MM.1S (cell line): Measurements from ENCODE around the gene MICU1.

ENCODE experiments used
- DNase-seq: peaks from one replicate; pipeline ENCODE4 v3.0.0-alpha.2; 2015
- H2AFZ ChIP-seq: fragments of 300-600 bp; sonication (generic); 2 replicates; pipeline ENCODE4 v1.6.0; 2016; ENCODE audit warnings: antibody characterized with exemption, low read length
- H3F3A ChIP-seq: fragments of 300-600 bp; sonication (generic); 2 replicates; pipeline ENCODE4 v1.6.1; 2016; ENCODE audit warnings: mild to moderate bottlenecking, antibody characterized with exemption, low read length, moderate library complexity, mixed read lengths; ENCODE audit not compliant: insufficient read depth
- H3K27ac ChIP-seq: fragments of 300-600 bp; sonication (generic); 2 replicates; pipeline ENCODE4 v1.5.1; 2016; ENCODE audit warnings: mild to moderate bottlenecking, low read length
- H3K27me3 ChIP-seq: fragments of 300-600 bp; sonication (generic); replicated peaks from 2 replicates; pipeline ENCODE4 v1.6.0; 2016; ENCODE audit warnings: low read length; ENCODE audit not compliant: insufficient read depth
- H3K36me3 ChIP-seq: fragments of 300-600 bp; sonication (generic); replicated peaks from 2 replicates; pipeline ENCODE4 v1.6.1; 2016; ENCODE audit warnings: mild to moderate bottlenecking, low read length, mixed read lengths; ENCODE audit not compliant: insufficient read depth
- H3K4me1 ChIP-seq: fragments of 300-600 bp; sonication (generic); 2 replicates; pipeline ENCODE4 v1.6.1; 2016; ENCODE audit warnings: low read length, mixed read lengths
- H3K4me2 ChIP-seq: fragments of 300-600 bp; sonication (generic); 2 replicates; pipeline ENCODE4 v1.6.0; 2016; ENCODE audit warnings: low read depth, low read length
- H3K4me3 ChIP-seq: fragments of 300-600 bp; sonication (generic); 2 replicates; pipeline ENCODE4 v1.5.1; 2016; ENCODE audit warnings: low read length, mixed read lengths
- H3K79me2 ChIP-seq: fragments of 300-600 bp; sonication (generic); 2 replicates; pipeline ENCODE4 v1.6.1; 2016; ENCODE audit warnings: mixed run types, low read length, mixed read lengths
- H3K9ac ChIP-seq: fragments of 300-600 bp; sonication (generic); 2 replicates; pipeline ENCODE4 v1.6.1; 2016; ENCODE audit warnings: low read length, mixed read lengths
- H3K9me2 ChIP-seq: fragments of 300-600 bp; sonication (generic); replicated peaks from 2 replicates; pipeline ENCODE4 v1.6.1; 2016; ENCODE audit warnings: mild to moderate bottlenecking, low read length, mixed read lengths; ENCODE audit not compliant: insufficient read depth
- H3K9me3 ChIP-seq: fragments of 300-600 bp; sonication (generic); replicated peaks from 2 replicates; pipeline ENCODE4 v1.6.1; 2016; ENCODE audit warnings: mild to moderate bottlenecking, low read length, mixed read lengths; ENCODE audit not compliant: insufficient read depth
- H4K20me1 ChIP-seq: fragments of 300-600 bp; sonication (generic); 2 replicates; pipeline ENCODE4 v1.6.1; 2016; ENCODE audit warnings: mild to moderate bottlenecking, low read length, moderate library complexity, mixed read lengths; ENCODE audit not compliant: insufficient read depth
- CTCF ChIP-seq: fragments of 300-600 bp; sonication (generic); IDR thresholded peaks from 2 replicates; pipeline ENCODE4 v1.5.1; 2016; ENCODE audit warnings: antibody characterized with exemption, low read length, mixed read lengths
- EZH2 ChIP-seq: fragments of 300-600 bp; sonication (generic); optimal IDR thresholded peaks from 2 replicates; pipeline ENCODE3; 2017; ENCODE audit warnings: low read depth, mild to moderate bottlenecking, antibody characterized with exemption, low read length, mixed read lengths
- EZH2phosphoT487 ChIP-seq: fragments of 300-600 bp; sonication (generic); IDR thresholded peaks from 2 replicates; pipeline ENCODE4 v1.6.1; 2018; ENCODE audit warnings: antibody characterized with exemption, low read length

The MICU1 gene

GRCh38 chr10:72334825-72335393, 291.0 kb downstream of the MICU1 start:
- Histone ChIP-seq H3K9me2 (no peaks in the 10 kb centered on the region), H3K79me2 (peaks cover 3% of the 10 kb centered on the region; the same call in 1 of the 2 replicates), H3K4me2 (peak overlapping the region; percentile 77), H2AFZ (peak overlapping the region; percentile 26; the same call in 1 of the 2 replicates), H3K4me1 (peaks cover 32% of the 10 kb centered on the region), H3K27ac (peak overlapping the region; percentile 90), H3K27me3 (no peaks in the 10 kb centered on the region), H3K36me3 (no peaks in the 10 kb centered on the region; the same call in 1 of the 2 replicates), H3K9me3 (no peaks in the 10 kb centered on the region), H3F3A (peaks cover 18% of the 10 kb centered on the region), H3K9ac (peak overlapping the region; percentile 75), H4K20me1 (no peaks in the 10 kb centered on the region), H3K4me3 (peak overlapping the region; percentile 35; the same call in 1 of the 2 replicates)
- peak; percentile 98 for DNase-seq
- TF ChIP-seq CTCF (peak; percentile 55), EZH2 (no peak)

GRCh38 chr10:72334196-72334824, 291.6 kb downstream of the MICU1 start:
- Histone ChIP-seq H3K4me3 (no peak overlapping the region), H4K20me1 (no peaks in the 10 kb centered on the region), H3K36me3 (no peaks in the 10 kb centered on the region; the same call in 1 of the 2 replicates), H3K27me3 (no peaks in the 10 kb centered on the region), H3K27ac (peak overlapping the region; percentile 90), H3K4me1 (peaks cover 32% of the 10 kb centered on the region), H2AFZ (peak overlapping the region; percentile 9; the same call in 1 of the 2 replicates), H3K9me2 (no peaks in the 10 kb centered on the region), H3K79me2 (peaks cover 3% of the 10 kb centered on the region; the same call in 1 of the 2 replicates), H3K4me2 (peak overlapping the region; percentile 77; the same call in 1 of the 2 replicates), H3K9ac (peak overlapping the region; percentile 55), H3K9me3 (no peaks in the 10 kb centered on the region), H3F3A (peaks cover 18% of the 10 kb centered on the region)
- DNase-seq = no peak
- TF ChIP-seq EZH2phosphoT487 = no peak
- no peak for TF ChIP-seq CTCF
- TF ChIP-seq EZH2 = no peak

GRCh38 chr10:72333112-72334015, 292.5 kb downstream of the MICU1 start:
- H3K4me3 ChIP-seq = no peak overlapping the region
- no peak for DNase-seq
- H3K36me3 ChIP-seq = no peaks in the 10 kb centered on the region; the same call in 1 of the 2 replicates
- TF ChIP-seq EZH2 (no peak), EZH2phosphoT487 (no peak), CTCF (no peak)
- H3K79me2 ChIP-seq = peaks cover 3% of the 10 kb centered on the region; the same call in 1 of the 2 replicates
- no peak overlapping the region for H2AFZ ChIP-seq
- H4K20me1 ChIP-seq = no peaks in the 10 kb centered on the region
- no peak overlapping the region for H3K4me2 ChIP-seq
- peaks cover 37% of the 10 kb centered on the region for H3K4me1 ChIP-seq
- no peaks in the 10 kb centered on the region for H3K27me3 ChIP-seq
- no peak overlapping the region for H3K27ac ChIP-seq
- no peak overlapping the region for H3K9ac ChIP-seq
- no peaks in the 10 kb centered on the region for H3K9me3 ChIP-seq
- no peaks in the 10 kb centered on the region for H3K9me2 ChIP-seq
- H3F3A ChIP-seq = peaks cover 15% of the 10 kb centered on the region
